DND-41 (cell line): ENCODE results near the gene SELENBP1.

Source experiments
- EZH2 ChIP-seq: IDR thresholded peaks from 3 replicates; pipeline ENCODE4 v1.6.1; 2012; ENCODE audit warnings: borderline replicate concordance, low read depth, mild to moderate bottlenecking, moderate library complexity, low read length, inconsistent platforms; ENCODE audit not compliant: severe bottlenecking
- TF ChIP-seq, protein P1 (sequence below): IDR thresholded peaks from 2 replicates; pipeline ENCODE4 v1.5.1; 2012; ENCODE audit warnings: borderline replicate concordance, low read length, moderate library complexity, mild to moderate bottlenecking; ENCODE audit not compliant: poor library complexity, severe bottlenecking; ENCODE audit errors: extremely low read depth

DNA sequence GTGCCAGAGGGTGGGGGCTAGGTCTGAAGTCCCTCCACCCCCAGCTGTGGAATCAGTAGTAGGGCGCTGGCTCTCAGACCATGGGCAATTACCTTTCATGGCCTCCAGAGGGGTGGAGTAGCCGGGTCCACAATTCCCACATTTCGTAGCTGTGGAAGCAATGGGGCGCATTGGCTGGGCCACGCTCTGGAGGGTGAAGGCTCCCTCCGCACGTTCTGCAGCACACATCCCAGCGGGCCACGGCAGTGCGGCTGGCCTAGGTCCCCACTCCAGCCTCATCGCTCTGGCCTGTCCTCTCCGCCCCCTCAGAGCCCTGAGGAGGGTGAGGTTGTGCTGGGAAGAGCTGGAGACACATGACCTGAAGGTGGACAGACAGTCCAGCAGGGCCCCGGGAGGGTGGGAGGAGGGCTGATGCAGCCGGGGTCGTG lies 2.9 kb downstream of the SELENBP1 start:
- TF ChIP-seq, protein P1, sequence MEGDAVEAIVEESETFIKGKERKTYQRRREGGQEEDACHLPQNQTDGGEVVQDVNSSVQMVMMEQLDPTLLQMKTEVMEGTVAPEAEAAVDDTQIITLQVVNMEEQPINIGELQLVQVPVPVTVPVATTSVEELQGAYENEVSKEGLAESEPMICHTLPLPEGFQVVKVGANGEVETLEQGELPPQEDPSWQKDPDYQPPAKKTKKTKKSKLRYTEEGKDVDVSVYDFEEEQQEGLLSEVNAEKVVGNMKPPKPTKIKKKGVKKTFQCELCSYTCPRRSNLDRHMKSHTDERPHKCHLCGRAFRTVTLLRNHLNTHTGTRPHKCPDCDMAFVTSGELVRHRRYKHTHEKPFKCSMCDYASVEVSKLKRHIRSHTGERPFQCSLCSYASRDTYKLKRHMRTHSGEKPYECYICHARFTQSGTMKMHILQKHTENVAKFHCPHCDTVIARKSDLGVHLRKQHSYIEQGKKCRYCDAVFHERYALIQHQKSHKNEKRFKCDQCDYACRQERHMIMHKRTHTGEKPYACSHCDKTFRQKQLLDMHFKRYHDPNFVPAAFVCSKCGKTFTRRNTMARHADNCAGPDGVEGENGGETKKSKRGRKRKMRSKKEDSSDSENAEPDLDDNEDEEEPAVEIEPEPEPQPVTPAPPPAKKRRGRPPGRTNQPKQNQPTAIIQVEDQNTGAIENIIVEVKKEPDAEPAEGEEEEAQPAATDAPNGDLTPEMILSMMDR: no peak
- TF ChIP-seq EZH2: no peak
